HG02852 (cell line): ENCODE measurements around the gene PFN3.
"Not testable (repeated sequence)": the region's sequence is repeated elsewhere in the genome, so short reads cannot be mapped to it uniquely, and the experiment has no call there.

Experiments used
- ATAC-seq: cut with Tn5 transposase; IDR thresholded peaks from one replicate; pipeline ENCODE4 v1.9.1; 2021; ENCODE audit warnings: mild to moderate bottlenecking, moderate library complexity; ENCODE audit not compliant: unreplicated experiment

The PFN3 gene

GRCh38 chr5:177375516-177375915 is 24.9 kb downstream of the PFN3 start:
- ATAC-seq, result not testable (repeated sequence)

- ATAC-seq, result no peak
These were observed 26.2 kb downstream of the PFN3 start for GRCh38 chr5:177374211-177374610.

- no peak for ATAC-seq
These were observed 26.7 kb downstream of the PFN3 start for GRCh38 chr5:177373806-177374205.

- no peak for ATAC-seq
These were observed 27.6 kb downstream of the PFN3 start for GRCh38 chr5:177372910-177373309.

GRCh38 chr5:177372034-177372896 is 28.2 kb downstream of the PFN3 start:
- ATAC-seq, result no peak

- no peak for ATAC-seq
These were observed 29.1 kb downstream of the PFN3 start for GRCh38 chr5:177371120-177372033.

- ATAC-seq, result peak; percentile 53
These were observed 29.9 kb downstream of the PFN3 start for GRCh38 chr5:177370488-177371119.

GRCh38 chr5:177369645-177370440 is 30.6 kb downstream of the PFN3 start:
- ATAC-seq, result no peak

GRCh38 chr5:177368869-177369644 is 31.4 kb downstream of the PFN3 start:
- no peak for ATAC-seq

- ATAC-seq, result no peak
These were observed 32.2 kb downstream of the PFN3 start for GRCh38 chr5:177367981-177368868.

- ATAC-seq, result no peak
These were observed 33.1 kb downstream of the PFN3 start for GRCh38 chr5:177367323-177367848.

- no peak for ATAC-seq
These were observed 33.7 kb downstream of the PFN3 start for GRCh38 chr5:177366528-177367322.

GRCh38 chr5:177365845-177366527 is 34.5 kb downstream of the PFN3 start:
- no peak for ATAC-seq

- peak; percentile 33 for ATAC-seq
These were observed 36.1 kb downstream of the PFN3 start for GRCh38 chr5:177364159-177364962.

- ATAC-seq, result no peak
These were observed 36.9 kb downstream of the PFN3 start for GRCh38 chr5:177363565-177363964.
